Right lung (tissue), 10 donors: Measurements from ENCODE around the gene SPON2. TPM values are rescaled to one million over a fixed set of nuclear protein-coding genes. Genes with fewer than 3 reads are reported as not detected.

ENCODE experiments used
- DNase-seq, 2 donors: peaks; one replicate each; pipeline ENCODE4 v3.0.0-alpha.2; 2013
- long read RNA-seq, 8 donors: transcript quantifications; one replicate each; lab custom pipeline, GENCODE V29; 2026
- polyA plus RNA-seq, 5 donors: library from polyadenylated mRNA; unstranded; fragments of 120-200 nt; gene quantifications; one replicate each; pipeline versions ENCODE4 v1.2.1 to v1.2.3, GENCODE V29; 2013; ENCODE audit warnings: inconsistent platforms in 1 of 5, low replicate concordance in 1 of 5; ENCODE audit not compliant: insufficient read length in 5 of 5, insufficient read depth in 1 of 5

SPON2 gene
- polyA plus RNA-seq: 10 to 100 TPM in 4 of 5 donors, 1 to 10 TPM in 1; 6.9 to 47.5 (median 17.0) TPM
- long read RNA-seq, donor 1, partial matches to known transcripts: 7 of 13 reads
- long read RNA-seq, donor 1, other reads (novel, unspliced or antisense): 0 of 13 reads
- long read RNA-seq, donor 2, transcript SPON2-201 (6 exons, 1,869 nt): major isoform, 7 of 15 reads
- long read RNA-seq, donor 2, partial matches to known transcripts: 8 of 15 reads
- long read RNA-seq, donor 2, other reads (novel, unspliced or antisense): 0 of 15 reads
- long read RNA-seq, donor 3, partial matches to known transcripts: 0 of 8 reads
- long read RNA-seq, donor 3, other reads (novel, unspliced or antisense): 0 of 8 reads
- long read RNA-seq, donor 4, partial matches to known transcripts: 0 of 4 reads
- long read RNA-seq, donor 4, other reads (novel, unspliced or antisense): 0 of 4 reads
- long read RNA-seq, donor 5, transcript SPON2-201 (6 exons, 1,869 nt): major isoform, 5 of 6 reads
- long read RNA-seq, donor 5, partial matches to known transcripts: 0 of 6 reads
- long read RNA-seq, donor 5, other reads (novel, unspliced or antisense): 0 of 6 reads
- long read RNA-seq, donor 6, transcript SPON2-201 (6 exons, 1,869 nt): major isoform, 8 of 9 reads
- long read RNA-seq, donor 6, partial matches to known transcripts: 0 of 9 reads
- long read RNA-seq, donor 6, other reads (novel, unspliced or antisense): 0 of 9 reads
- long read RNA-seq, donor 7, transcript SPON2-201 (6 exons, 1,869 nt): major isoform, 12 of 13 reads
- long read RNA-seq, donor 7, partial matches to known transcripts: 0 of 13 reads
- long read RNA-seq, donor 7, other reads (novel, unspliced or antisense): 0 of 13 reads
- long read RNA-seq, donor 8: 0 reads

- DNase-seq: no peak
Observed at GRCh38 chr4:1172228-1172851, at the start of gene SPON2. TSS of gene SPON2 (minus strand) at chr4:1172583.

- no peak for DNase-seq
Observed at GRCh38 chr4:1221155-1221870, 48.9 kb upstream of the SPON2 start.

GRCh38 chr4:1220566-1220965, 48.2 kb upstream of the SPON2 start:
- DNase-seq: no peak

GRCh38 chr4:1219566-1219950, 47.2 kb upstream of the SPON2 start:
- DNase-seq: no peak

- DNase-seq: no peak
Observed at GRCh38 chr4:1218634-1219565, 46.5 kb upstream of the SPON2 start.

DNA sequence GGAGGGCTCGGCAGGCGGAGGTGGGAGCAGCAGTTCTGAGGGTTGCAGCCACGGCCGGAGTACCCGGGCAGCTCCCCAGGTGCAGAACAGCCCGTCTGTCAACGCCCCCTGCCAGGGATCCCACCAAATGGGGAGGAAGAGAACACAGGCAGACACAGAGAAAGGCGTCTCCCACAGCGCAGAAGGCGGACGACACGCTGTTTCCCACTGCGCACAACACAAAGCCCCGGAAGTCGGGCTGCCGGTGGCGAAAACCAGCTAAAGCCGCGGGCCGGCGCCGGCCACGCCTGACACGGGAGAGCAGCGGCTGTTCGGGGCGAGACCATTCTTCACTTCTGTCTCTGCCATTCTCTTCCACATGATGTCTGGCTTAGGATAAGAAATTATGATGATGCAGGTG, 45.0 kb upstream of the SPON2 start:
- no peak for DNase-seq

DNA sequence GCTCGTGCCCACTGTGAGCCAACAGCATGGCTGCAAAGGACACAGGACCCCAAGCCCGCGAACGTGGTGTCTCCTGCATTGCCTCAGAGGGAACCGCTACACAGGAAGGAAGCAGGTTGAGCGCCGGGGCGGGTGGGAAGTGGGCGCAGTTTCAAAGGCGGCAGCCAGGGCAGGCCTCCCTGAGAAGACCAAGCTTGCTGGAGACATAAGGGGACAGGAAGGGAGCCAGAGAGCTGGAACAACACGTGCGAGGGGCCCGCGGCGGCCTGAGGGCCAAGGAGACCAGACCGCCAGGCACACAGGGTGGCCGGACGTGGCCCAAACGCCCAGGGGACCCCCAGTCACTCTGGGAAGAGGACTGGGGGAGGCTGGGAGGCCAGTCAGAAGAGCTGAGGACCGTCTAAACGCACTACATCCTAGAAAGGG, 44.5 kb upstream of the SPON2 start:
- no peak for DNase-seq

GRCh38 chr4:1216076-1216614, 43.8 kb upstream of the SPON2 start:
- no peak for DNase-seq

- DNase-seq: no peak
Observed at GRCh38 chr4:1215141-1216075, 43.0 kb upstream of the SPON2 start.

DNA sequence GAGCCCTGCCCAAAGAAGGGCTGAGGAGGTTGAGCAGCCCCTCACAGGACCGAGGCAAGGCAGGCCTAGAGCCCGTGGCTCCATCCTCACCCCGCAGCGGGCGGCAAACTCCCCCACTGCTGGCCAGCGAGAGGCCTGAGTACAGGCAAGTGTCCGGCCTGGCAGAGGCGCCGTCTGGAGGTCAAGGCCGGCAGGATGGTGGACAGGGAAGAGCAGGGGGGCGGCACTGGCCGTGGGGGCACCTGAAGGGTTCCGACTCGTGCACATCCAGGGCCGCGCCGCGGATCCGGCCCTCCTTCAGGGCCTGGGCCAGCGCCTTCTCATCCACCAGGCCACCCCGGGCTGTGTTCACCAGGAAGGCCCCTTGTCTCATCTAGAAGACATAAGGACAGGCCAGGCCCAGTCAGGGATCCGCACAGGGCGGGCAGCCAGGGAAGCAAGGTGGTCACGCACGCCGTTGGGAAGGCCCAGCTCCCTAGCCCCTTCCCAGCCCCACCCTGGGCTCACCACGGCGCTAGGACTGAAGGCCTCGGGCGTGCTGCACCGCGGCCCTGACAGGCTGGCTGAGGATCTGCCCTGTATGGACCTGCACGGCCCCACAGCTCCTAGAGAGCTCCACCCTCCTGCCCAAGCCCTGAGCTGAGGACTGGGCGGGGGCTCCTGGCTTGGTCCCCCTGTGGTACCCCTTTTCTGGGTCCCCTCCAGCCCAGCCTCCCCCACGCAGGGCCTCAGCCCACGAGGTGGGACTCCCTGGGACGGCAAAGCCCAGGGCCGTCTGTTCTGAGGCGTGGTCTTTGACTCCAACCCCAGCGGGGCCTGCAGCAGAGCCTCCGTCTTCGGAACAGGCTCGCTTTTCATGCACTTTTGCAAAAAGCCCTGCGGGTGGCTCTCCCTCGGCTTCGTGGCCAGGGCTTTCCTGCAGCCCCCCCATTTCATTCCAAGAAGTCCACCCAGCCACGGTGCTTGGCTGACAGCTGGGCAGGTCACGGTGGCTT, 42.0 kb upstream of the SPON2 start:
- no peak for DNase-seq

DNA sequence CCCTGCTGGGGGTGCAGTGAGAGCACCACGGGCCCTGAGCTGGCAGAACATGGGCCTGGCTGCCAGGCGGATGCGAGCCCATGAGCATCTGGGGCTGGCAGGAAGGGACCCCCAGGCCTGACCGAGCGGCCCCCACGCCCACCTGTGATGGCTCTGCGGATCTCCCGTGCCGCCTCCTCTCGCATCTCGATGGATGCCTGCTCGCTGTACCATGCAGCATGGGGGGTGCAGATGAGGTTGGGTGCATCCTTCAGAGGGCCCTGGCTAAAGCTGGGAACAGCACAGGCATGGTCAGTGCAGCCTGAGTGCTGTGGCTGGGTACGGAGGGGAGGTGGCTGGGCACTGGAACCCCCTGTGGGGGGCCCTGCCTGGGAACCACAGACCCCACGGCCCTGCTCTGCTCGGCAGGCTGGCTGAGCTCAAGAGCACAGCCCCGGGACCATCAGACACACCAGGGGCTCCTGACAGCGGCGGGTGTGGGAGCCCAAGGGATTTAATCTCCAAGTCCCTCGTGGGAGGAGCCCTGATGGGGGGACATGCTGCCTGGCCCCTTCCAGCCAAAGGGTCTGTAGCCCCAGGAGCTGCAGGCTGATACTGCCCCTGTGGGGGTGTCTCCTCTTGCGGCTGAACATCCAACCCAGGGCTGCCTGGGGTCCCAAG, 41.1 kb upstream of the SPON2 start:
- DNase-seq: no peak

- no peak for DNase-seq
Observed at GRCh38 chr4:1212546-1213335, 40.4 kb upstream of the SPON2 start.

GRCh38 chr4:1211891-1212545, 39.6 kb upstream of the SPON2 start:
- no peak for DNase-seq

GRCh38 chr4:1211371-1211770, 39.0 kb upstream of the SPON2 start:
- DNase-seq: no peak

DNA sequence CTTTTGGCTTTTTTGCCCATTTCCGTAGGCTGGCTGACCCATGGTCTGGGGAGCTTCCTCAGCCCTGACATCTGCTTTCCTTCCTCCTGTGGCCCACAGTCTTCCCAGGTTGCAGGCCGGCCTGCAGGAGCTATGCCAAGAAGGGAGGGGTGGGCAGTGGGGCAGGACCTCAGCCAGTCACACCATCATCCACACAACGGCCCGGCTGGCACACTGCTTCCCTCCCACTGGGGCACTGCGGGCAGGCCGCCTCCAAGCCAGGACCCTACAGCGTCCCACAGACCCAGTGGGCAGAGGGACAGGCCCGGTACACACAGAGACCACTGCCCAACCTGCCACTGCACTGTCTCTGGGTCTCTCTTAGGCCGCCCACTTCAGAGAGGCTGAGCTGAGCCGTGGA, 38.6 kb upstream of the SPON2 start:
- no peak for DNase-seq
